SK-N-SH treated with all-trans-retinoic acid at 6 μM for 48 hours (cell line): ENCODE data around the gene TAF10.

ENCODE experiments used
- ARNTL ChIP-seq: fragments of 450-650 bp; formaldehyde crosslinking; IDR thresholded peaks from 2 replicates; pipeline ENCODE4 v1.5.0; 2020; ENCODE audit warnings: low read depth, mild to moderate bottlenecking, moderate library complexity, borderline replicate concordance
- BACH2 ChIP-seq: fragments of 250-450 bp; sonication (Bioruptor Pico); IDR thresholded peaks from 2 replicates; pipeline ENCODE4 v1.9.0; 2021; ENCODE audit warnings: mild to moderate bottlenecking, borderline replicate concordance
- CSDC2 ChIP-seq: fragments of 250-450 bp; sonication (Bioruptor Pico); IDR thresholded peaks from 2 replicates; pipeline ENCODE4 v1.5.0; 2020; ENCODE audit warnings: mild to moderate bottlenecking, moderate library complexity
- ESRRG ChIP-seq: fragments of 250-450 bp; sonication (Bioruptor Pico); IDR thresholded peaks from 2 replicates; pipeline ENCODE4 v1.6.1; 2021; ENCODE audit warnings: mild to moderate bottlenecking
- TOX ChIP-seq: fragments of 250-450 bp; sonication (Bioruptor Pico); IDR thresholded peaks from 2 replicates; pipeline ENCODE4 v1.8.0; 2021; ENCODE audit warnings: mild to moderate bottlenecking, moderate library complexity, borderline replicate concordance
- TSHZ2 ChIP-seq: fragments of 250-450 bp; sonication (Bioruptor Pico); IDR thresholded peaks from 2 replicates; pipeline ENCODE4 v1.5.0; 2020; ENCODE audit warnings: mild to moderate bottlenecking, moderate library complexity
- ZFP3 ChIP-seq: fragments of 250-450 bp; sonication (Bioruptor Pico); IDR thresholded peaks from 2 replicates; pipeline ENCODE4 v1.5.0; 2020; ENCODE audit warnings: mild to moderate bottlenecking, moderate library complexity
- ZNF565 ChIP-seq: fragments of 450-650 bp; formaldehyde crosslinking; conservative IDR thresholded peaks from 2 replicates; pipeline ENCODE4 v1.5.0; 2020; ENCODE audit warnings: low read depth, mild to moderate bottlenecking, moderate library complexity
- ZNF8 ChIP-seq: fragments of 450-650 bp; formaldehyde crosslinking; IDR thresholded peaks from 2 replicates; pipeline ENCODE4 v1.5.0; 2020; ENCODE audit warnings: mild to moderate bottlenecking, moderate library complexity
- TF ChIP-seq, protein P1 (sequence below): fragments of 250-450 bp; sonication (Bioruptor Pico); IDR thresholded peaks from 2 replicates; pipeline ENCODE4 v1.8.0; 2020; ENCODE audit warnings: mild to moderate bottlenecking, moderate library complexity, borderline replicate concordance
- TF ChIP-seq, protein P2 (sequence below): fragments of 250-450 bp; sonication (Bioruptor Pico); IDR thresholded peaks from 2 replicates; pipeline ENCODE4 v1.8.0; 2021; ENCODE audit warnings: low read depth, mild to moderate bottlenecking, moderate library complexity, borderline replicate concordance

DNA sequence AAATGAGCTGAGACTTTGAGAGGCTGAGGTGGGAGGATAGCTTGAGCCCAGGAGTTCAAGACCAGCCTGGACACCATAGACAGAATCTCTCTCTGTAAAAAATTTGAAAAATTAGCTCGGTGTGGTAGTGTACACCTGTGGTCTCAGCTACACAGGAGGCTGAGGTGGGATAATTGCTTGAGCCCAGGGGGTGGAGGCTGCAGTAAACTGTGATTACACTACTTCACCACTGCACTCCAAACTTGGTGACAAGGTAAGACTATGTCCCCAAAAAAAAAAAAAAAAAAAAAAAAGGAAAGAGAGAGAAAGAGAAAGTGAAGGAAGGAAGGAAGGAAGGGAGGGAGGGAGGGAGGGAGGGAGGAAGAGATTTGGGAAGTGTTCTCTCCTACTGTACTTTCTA, 33.9 kb downstream of the TAF10 start:
- TF ChIP-seq, protein P1, sequence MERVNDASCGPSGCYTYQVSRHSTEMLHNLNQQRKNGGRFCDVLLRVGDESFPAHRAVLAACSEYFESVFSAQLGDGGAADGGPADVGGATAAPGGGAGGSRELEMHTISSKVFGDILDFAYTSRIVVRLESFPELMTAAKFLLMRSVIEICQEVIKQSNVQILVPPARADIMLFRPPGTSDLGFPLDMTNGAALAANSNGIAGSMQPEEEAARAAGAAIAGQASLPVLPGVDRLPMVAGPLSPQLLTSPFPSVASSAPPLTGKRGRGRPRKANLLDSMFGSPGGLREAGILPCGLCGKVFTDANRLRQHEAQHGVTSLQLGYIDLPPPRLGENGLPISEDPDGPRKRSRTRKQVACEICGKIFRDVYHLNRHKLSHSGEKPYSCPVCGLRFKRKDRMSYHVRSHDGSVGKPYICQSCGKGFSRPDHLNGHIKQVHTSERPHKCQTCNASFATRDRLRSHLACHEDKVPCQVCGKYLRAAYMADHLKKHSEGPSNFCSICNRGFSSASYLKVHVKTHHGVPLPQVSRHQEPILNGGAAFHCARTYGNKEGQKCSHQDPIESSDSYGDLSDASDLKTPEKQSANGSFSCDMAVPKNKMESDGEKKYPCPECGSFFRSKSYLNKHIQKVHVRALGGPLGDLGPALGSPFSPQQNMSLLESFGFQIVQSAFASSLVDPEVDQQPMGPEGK (CRISPR knock-in tag), result no peak
- TF ChIP-seq ZNF565 (CRISPR knock-in tag) (no peak), ARNTL (CRISPR knock-in tag) (no peak), BACH2 (CRISPR knock-in tag) (no peak), CSDC2 (CRISPR knock-in tag) (no peak), TOX (CRISPR knock-in tag) (no peak), ESRRG (CRISPR knock-in tag) (no peak), ZFP3 (CRISPR knock-in tag) (no peak), ZNF8 (CRISPR knock-in tag) (no peak), TSHZ2 (CRISPR knock-in tag) (no peak)
- TF ChIP-seq, protein P2, sequence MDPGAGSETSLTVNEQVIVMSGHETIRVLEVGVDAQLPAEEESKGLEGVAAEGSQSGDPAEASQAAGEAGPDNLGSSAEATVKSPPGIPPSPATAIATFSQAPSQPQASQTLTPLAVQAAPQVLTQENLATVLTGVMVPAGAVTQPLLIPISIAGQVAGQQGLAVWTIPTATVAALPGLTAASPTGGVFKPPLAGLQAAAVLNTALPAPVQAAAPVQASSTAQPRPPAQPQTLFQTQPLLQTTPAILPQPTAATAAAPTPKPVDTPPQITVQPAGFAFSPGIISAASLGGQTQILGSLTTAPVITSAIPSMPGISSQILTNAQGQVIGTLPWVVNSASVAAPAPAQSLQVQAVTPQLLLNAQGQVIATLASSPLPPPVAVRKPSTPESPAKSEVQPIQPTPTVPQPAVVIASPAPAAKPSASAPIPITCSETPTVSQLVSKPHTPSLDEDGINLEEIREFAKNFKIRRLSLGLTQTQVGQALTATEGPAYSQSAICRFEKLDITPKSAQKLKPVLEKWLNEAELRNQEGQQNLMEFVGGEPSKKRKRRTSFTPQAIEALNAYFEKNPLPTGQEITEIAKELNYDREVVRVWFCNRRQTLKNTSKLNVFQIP, result no peak
